ENCODE data around the gene ANTXR1. TPM values are rescaled to one million over a fixed set of nuclear protein-coding genes. Genes with fewer than 3 reads are reported as not detected.

ANTXR1 gene
- total and polyA plus RNA-seq, 2 experiments from 2014 or later = 29.1 to 34.7 TPM

GRCh38 chr2:69195706-69196105 is 182.7 kb downstream of the ANTXR1 start:
- Histone ChIP-seq H3K36me3 (replicated peaks; ENCODE audit: insufficient read depth, low read depth) (no peaks in the 10 kb centered on the region), H3K4me3 (no peak overlapping the region), H4K20me1 (ENCODE audit: insufficient read depth, poor library complexity, severe bottlenecking) (no peaks in the 10 kb centered on the region), H3K4me1 (ENCODE audit: insufficient read depth) (peaks cover 15% of the 10 kb centered on the region), H3K9me3 (ENCODE audit: low read depth) (no peaks in the 10 kb centered on the region), H3K4me2 (no peak overlapping the region), H3K27me3 (no peaks in the 10 kb centered on the region), H3K27ac (peak overlapping the region; percentile 56), H3K79me2 (no peaks in the 10 kb centered on the region), H2AFZ (no peak overlapping the region), H3K9me2 (replicated peaks; ENCODE audit: insufficient read depth) (no peaks in the 10 kb centered on the region)
- DNase-seq (ENCODE audit: low spot score) = no peak
- TF ChIP-seq EZH2phosphoT487 (IDR thresholded peaks at IDR 0.05; ENCODE audit: low read depth, severe bottlenecking, unreplicated experiment) (no peak), EZH2 (IDR thresholded peaks at IDR 0.05; ENCODE audit: borderline replicate concordance) (no peak)
- TF ChIP-seq, protein P1, sequence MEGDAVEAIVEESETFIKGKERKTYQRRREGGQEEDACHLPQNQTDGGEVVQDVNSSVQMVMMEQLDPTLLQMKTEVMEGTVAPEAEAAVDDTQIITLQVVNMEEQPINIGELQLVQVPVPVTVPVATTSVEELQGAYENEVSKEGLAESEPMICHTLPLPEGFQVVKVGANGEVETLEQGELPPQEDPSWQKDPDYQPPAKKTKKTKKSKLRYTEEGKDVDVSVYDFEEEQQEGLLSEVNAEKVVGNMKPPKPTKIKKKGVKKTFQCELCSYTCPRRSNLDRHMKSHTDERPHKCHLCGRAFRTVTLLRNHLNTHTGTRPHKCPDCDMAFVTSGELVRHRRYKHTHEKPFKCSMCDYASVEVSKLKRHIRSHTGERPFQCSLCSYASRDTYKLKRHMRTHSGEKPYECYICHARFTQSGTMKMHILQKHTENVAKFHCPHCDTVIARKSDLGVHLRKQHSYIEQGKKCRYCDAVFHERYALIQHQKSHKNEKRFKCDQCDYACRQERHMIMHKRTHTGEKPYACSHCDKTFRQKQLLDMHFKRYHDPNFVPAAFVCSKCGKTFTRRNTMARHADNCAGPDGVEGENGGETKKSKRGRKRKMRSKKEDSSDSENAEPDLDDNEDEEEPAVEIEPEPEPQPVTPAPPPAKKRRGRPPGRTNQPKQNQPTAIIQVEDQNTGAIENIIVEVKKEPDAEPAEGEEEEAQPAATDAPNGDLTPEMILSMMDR (IDR thresholded peaks at IDR 0.05; ENCODE audit: poor library complexity) = no peak

DNA sequence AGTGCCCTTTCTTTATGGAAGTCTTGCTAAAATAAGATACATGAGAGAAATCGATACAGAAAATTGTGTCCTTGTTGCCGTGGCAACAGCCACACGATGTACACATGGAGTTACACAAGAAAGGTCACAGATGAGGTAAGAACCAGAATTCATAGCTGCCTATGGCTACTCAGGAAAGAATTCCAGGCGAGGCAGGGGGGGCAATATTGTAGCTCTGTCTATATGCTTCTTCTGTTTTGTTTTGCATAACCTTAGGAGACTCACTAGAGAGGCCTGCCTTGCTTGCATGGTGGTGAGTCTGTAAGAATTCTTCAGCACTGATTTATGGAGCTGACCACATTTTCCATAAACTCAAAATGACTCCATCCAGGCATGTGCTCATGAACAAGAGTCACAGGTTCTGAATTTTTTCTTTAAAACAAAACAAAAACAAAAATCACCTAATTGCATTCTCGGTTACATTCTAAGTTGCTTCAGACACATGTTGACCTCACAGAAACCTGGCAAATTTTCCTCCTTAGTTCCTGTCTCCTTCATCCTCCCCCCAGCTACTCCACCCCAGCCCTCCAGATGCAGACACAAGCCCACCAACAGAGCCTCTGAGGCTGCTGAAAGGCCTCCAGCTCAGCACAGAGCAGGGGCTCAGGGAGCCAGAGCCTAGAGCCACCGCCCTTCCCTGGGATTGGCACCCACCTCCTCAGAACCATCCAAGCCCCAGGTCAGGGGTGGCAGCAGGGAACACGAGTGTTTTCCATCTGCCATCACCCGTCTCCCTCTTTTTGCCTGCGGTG is 183.5 kb downstream of the ANTXR1 start:
- Histone ChIP-seq H4K20me1 (ENCODE audit: insufficient read depth, poor library complexity, severe bottlenecking) (no peaks in the 10 kb centered on the region), H3K79me2 (no peaks in the 10 kb centered on the region), H3K27me3 (no peaks in the 10 kb centered on the region), H3K36me3 (replicated peaks; ENCODE audit: insufficient read depth, low read depth) (no peaks in the 10 kb centered on the region), H3K9me3 (ENCODE audit: low read depth) (no peaks in the 10 kb centered on the region), H3K4me2 (no peak overlapping the region), H3K9me2 (replicated peaks; ENCODE audit: insufficient read depth) (no peaks in the 10 kb centered on the region), H2AFZ (no peak overlapping the region), H3K4me1 (ENCODE audit: insufficient read depth) (peaks cover 18% of the 10 kb centered on the region), H3K4me3 (no peak overlapping the region), H3K27ac (peak overlapping the region; percentile 86)
- TF ChIP-seq, protein P1 (IDR thresholded peaks at IDR 0.05; ENCODE audit: poor library complexity) = no peak
- TF ChIP-seq EZH2 (IDR thresholded peaks at IDR 0.05; ENCODE audit: borderline replicate concordance) (no peak), EZH2phosphoT487 (IDR thresholded peaks at IDR 0.05; ENCODE audit: low read depth, severe bottlenecking, unreplicated experiment) (no peak)
- DNase-seq (ENCODE audit: low spot score) = peak; percentile 53
- 87% methylated on average over 9 of the region's 9 CpGs for WGBS (ENCODE audit: low lambda C conversion rate, missing lambda C conversion rate)

GRCh38 chr2:69200107-69200520 is 187.1 kb downstream of the ANTXR1 start:
- DNase-seq (ENCODE audit: low spot score) = peak; percentile 62
- H3K4me1 ChIP-seq (ENCODE audit: insufficient read depth) = peaks cover 16% of the 10 kb centered on the region
- H3K36me3 ChIP-seq (replicated peaks; ENCODE audit: insufficient read depth, low read depth) = no peaks in the 10 kb centered on the region
- TF ChIP-seq, protein P1 (IDR thresholded peaks at IDR 0.05; ENCODE audit: poor library complexity) = no peak
- TF ChIP-seq EZH2phosphoT487 (IDR thresholded peaks at IDR 0.05; ENCODE audit: low read depth, severe bottlenecking, unreplicated experiment) = no peak
- no peak for TF ChIP-seq EZH2 (IDR thresholded peaks at IDR 0.05; ENCODE audit: borderline replicate concordance)
- H3K27me3 ChIP-seq = no peaks in the 10 kb centered on the region
- H3K4me2 ChIP-seq = no peak overlapping the region
- no peaks in the 10 kb centered on the region for H3K9me2 ChIP-seq (replicated peaks; ENCODE audit: insufficient read depth)
- H2AFZ ChIP-seq = no peak overlapping the region
- WGBS (ENCODE audit: low lambda C conversion rate, missing lambda C conversion rate) = 53% methylated on average over 6 of the region's 6 CpGs
- no peaks in the 10 kb centered on the region for H3K9me3 ChIP-seq (ENCODE audit: low read depth)
- no peaks in the 10 kb centered on the region for H4K20me1 ChIP-seq (ENCODE audit: insufficient read depth, poor library complexity, severe bottlenecking)
- no peak overlapping the region for H3K4me3 ChIP-seq
- no peaks in the 10 kb centered on the region for H3K79me2 ChIP-seq
- peak overlapping the region; percentile 82 for H3K27ac ChIP-seq

Measured in hepatocyte (in vitro differentiated cells).